B cell (primary cell): Measurements from ENCODE around the gene RAP1GAP. TPM values are rescaled to one million over a fixed set of nuclear protein-coding genes. Genes with fewer than 3 reads are reported as not detected.
A peak's percentile ranks its signal among the peaks of the same experiment; 100 is the strongest.

ENCODE experiments used
- ATAC-seq: fragments of 200-7000 bp; cut with Tn5 transposase; one replicate; pipeline ENCODE4 v1.10.0; 2021; ENCODE audit warnings: low read depth, mild to moderate bottlenecking, moderate number of reproducible peaks, moderate library complexity
- CTCF ChIA-PET: fragments of 350-600 bp; sonication (Branson Sonifier 250); formaldehyde crosslinking; loops from one replicate; lab custom pipeline; 2021; ENCODE audit warnings: antibody characterized with exemption, inconsistent platforms; lab: Charles Lee
- POLR2A ChIA-PET: fragments of 350-600 bp; sonication (Branson Sonifier 250); formaldehyde crosslinking; loops from one replicate; lab custom pipeline; 2021; ENCODE audit warnings: antibody characterized with exemption; lab: Charles Lee
- DNase-seq: peaks from one replicate; pipeline ENCODE4 v3.0.0; 2013
- H2AFZ ChIP-seq: 2 replicates; pipeline ENCODE4 v1.6.1; 2012; ENCODE audit warnings: mild to moderate bottlenecking, low read depth, low read length; ENCODE audit not compliant: insufficient read depth, poor library complexity, severe bottlenecking
- H3K27ac ChIP-seq, 2 donors: 1 replicate in 1 of 2; 2 replicates in 1 of 2; pipeline ENCODE4 v1.5.1; 2012 to 2013; ENCODE audit warnings: low read length in 2 of 2, mild to moderate bottlenecking in 2 of 2, moderate library complexity in 1 of 2
- H3K27me3 ChIP-seq, 4 experiments: fragments of 200-600 bp in 1 of 4; sonication (generic) in 1 of 4; replicated peaks in 1 of 4; 1 replicate in 2 of 4; 2 replicates in 2 of 4; pipeline versions ENCODE4 v1.6.1 to v1.7.0; 2013 to 2016; ENCODE audit warnings: low read length in 3 of 4, mild to moderate bottlenecking in 2 of 4, mixed read lengths in 1 of 4, moderate library complexity in 1 of 4; ENCODE audit not compliant: insufficient read depth in 4 of 4, control insufficient read depth in 3 of 4; ENCODE audit errors: control extremely low read depth in 1 of 4
- H3K36me3 ChIP-seq, 2 experiments: replicated peaks in 1 of 2; 1 replicate in 1 of 2; 2 replicates in 1 of 2; pipeline versions ENCODE4 v1.6.1 to v1.7.1; 2013; ENCODE audit warnings: low read length in 1 of 2; ENCODE audit not compliant: insufficient read depth in 2 of 2, control insufficient read depth in 1 of 2; ENCODE audit errors: control extremely low read depth in 1 of 2, extremely low read depth in 1 of 2
- H3K4me1 ChIP-seq, 2 donors: fragments of 200-600 bp in 1 of 2; sonication (generic) in 1 of 2; 1 replicate in 1 of 2; 2 replicates in 1 of 2; pipeline versions ENCODE4 v1.5.1 to v1.6.1; 2013 to 2017; ENCODE audit warnings: low read length in 2 of 2; ENCODE audit not compliant: control insufficient read depth in 2 of 2, insufficient read depth in 2 of 2
- H3K4me2 ChIP-seq: replicated peaks from 2 replicates; pipeline ENCODE3; 2012; ENCODE audit warnings: mild to moderate bottlenecking, low read depth, low read length; ENCODE audit not compliant: poor library complexity, severe bottlenecking
- H3K4me3 ChIP-seq, 5 experiments: fragments of 200-600 bp in 1 of 5; sonication (generic) in 1 of 5; 1 replicate in 3 of 5; 2 replicates in 2 of 5; pipeline versions ENCODE4 v1.5.1 to v1.7.0; 2011 to 2016; ENCODE audit warnings: low read length in 4 of 5, mild to moderate bottlenecking in 4 of 5, low read depth in 2 of 5, control low read depth in 1 of 5, moderate library complexity in 1 of 5; ENCODE audit not compliant: insufficient read depth in 1 of 5; ENCODE audit errors: control extremely low read depth in 1 of 5, extremely low read depth in 1 of 5
- H3K79me2 ChIP-seq: fragments of 200-600 bp; sonication (generic); one replicate; pipeline ENCODE4 v1.6.0; 2016; ENCODE audit warnings: low read length; ENCODE audit not compliant: control insufficient read depth, insufficient read depth
- H3K9ac ChIP-seq: fragments of 200-600 bp; sonication (generic); 2 replicates; pipeline ENCODE4 v1.6.1; 2017; ENCODE audit warnings: mild to moderate bottlenecking, low read length, moderate library complexity
- H3K9me3 ChIP-seq, 3 donors: one replicate each; pipeline versions ENCODE4 v1.6.1 to v1.7.1; 2013; ENCODE audit warnings: low read length in 2 of 3; ENCODE audit not compliant: control insufficient read depth in 2 of 3, insufficient read depth in 1 of 3; ENCODE audit errors: control extremely low read depth in 1 of 3
- H4K20me1 ChIP-seq: 2 replicates; pipeline ENCODE4 v1.6.0; 2012; ENCODE audit warnings: mild to moderate bottlenecking, low read length; ENCODE audit not compliant: insufficient read depth, control insufficient read depth, poor library complexity, severe bottlenecking
- H3K27ac Mint-ChIP-seq: one replicate; pipeline ENCODE4 v1.8.0; 2021; ENCODE audit warnings: mixed read lengths
- H3K27me3 Mint-ChIP-seq: one replicate; pipeline ENCODE4 v1.8.0; 2021; ENCODE audit warnings: mixed read lengths
- H3K4me1 Mint-ChIP-seq: one replicate; pipeline ENCODE4 v1.8.0; 2021; ENCODE audit warnings: mixed read lengths
- H3K4me3 Mint-ChIP-seq: one replicate; pipeline ENCODE4 v1.8.0; 2021; ENCODE audit warnings: mixed read lengths
- H3K9me3 Mint-ChIP-seq: one replicate; pipeline ENCODE4 v1.8.0; 2022; ENCODE audit warnings: mixed read lengths; ENCODE audit not compliant: insufficient read depth
- EZH2 ChIP-seq: IDR thresholded peaks from 2 replicates; pipeline ENCODE4 v1.6.1; 2012; ENCODE audit warnings: borderline replicate concordance, low read depth, mild to moderate bottlenecking, moderate library complexity, low read length; ENCODE audit not compliant: insufficient read depth, poor library complexity, severe bottlenecking
- WGBS: methylation state at CpG from one replicate; pipeline ENCODE4 v1.1.5; 2013; ENCODE audit warnings: missing lambda C conversion rate; ENCODE audit not compliant: insufficient coverage; 5-methylcytosine and 5-hydroxymethylcytosine counted together
- intact Hi-C: fragments of 100-400 bp; cut with micrococcal nuclease; formaldehyde crosslinking; loops from one replicate; pipeline ENCODE4 v1.10.0; 2022
- polyA plus RNA-seq: library from polyadenylated mRNA; depleted of rRNA; stranded (reverse); fragments of >200 nt; gene quantifications from 2 replicates; pipeline ENCODE4 v1.2.3, GENCODE V29; 2012
- total RNA-seq, 2 donors: library from RNA; stranded (reverse); fragments of 120-200 nt in 1 of 2; gene quantifications; 1 replicate in 1 of 2; 2 replicates in 1 of 2; pipeline versions ENCODE4 v1.2.3 to v1.2.4, GENCODE V29; 2013 to 2022
- TF ChIP-seq, protein P1 (sequence below): fragments of 200-600 bp; IDR thresholded peaks from one replicate; pipeline ENCODE4 v1.8.0; 2022; ENCODE audit warnings: antibody characterized with exemption, mild to moderate bottlenecking

The RAP1GAP gene
- total and polyA plus RNA-seq, 2 donors (not counting 1 experiment from before 2014, with no cell fraction given) = 0.07 to 0.09 TPM

- H4K20me1 ChIP-seq = no peaks in the 10 kb centered on the region
- H3K9me3 ChIP-seq = no peaks in the 10 kb centered on the region
- no peaks in the 10 kb centered on the region for H3K36me3 ChIP-seq
- peak overlapping the region; percentile 83 for H3K4me3 Mint-ChIP-seq
- intact Hi-C loops = no loop called here
- WGBS = 11% methylated on average over 62 of the region's 62 CpGs
- CTCF ChIA-PET = no interaction called here
- H3K4me3 ChIP-seq = peak overlapping the region in 1 of 5 experiments; percentile 9
- DNase-seq (peak; percentile 55), ATAC-seq (peak; percentile 78)
- no peak overlapping the region for H2AFZ ChIP-seq
- no peak overlapping the region for H3K27ac ChIP-seq
- H3K9ac ChIP-seq = no peak overlapping the region
- H3K27me3 ChIP-seq = peaks cover 0 to 31% (median 9%) of the 10 kb centered on the region in 4 experiments
- peak overlapping the region; percentile 58 for H3K4me2 ChIP-seq
- TF ChIP-seq, protein P1, sequence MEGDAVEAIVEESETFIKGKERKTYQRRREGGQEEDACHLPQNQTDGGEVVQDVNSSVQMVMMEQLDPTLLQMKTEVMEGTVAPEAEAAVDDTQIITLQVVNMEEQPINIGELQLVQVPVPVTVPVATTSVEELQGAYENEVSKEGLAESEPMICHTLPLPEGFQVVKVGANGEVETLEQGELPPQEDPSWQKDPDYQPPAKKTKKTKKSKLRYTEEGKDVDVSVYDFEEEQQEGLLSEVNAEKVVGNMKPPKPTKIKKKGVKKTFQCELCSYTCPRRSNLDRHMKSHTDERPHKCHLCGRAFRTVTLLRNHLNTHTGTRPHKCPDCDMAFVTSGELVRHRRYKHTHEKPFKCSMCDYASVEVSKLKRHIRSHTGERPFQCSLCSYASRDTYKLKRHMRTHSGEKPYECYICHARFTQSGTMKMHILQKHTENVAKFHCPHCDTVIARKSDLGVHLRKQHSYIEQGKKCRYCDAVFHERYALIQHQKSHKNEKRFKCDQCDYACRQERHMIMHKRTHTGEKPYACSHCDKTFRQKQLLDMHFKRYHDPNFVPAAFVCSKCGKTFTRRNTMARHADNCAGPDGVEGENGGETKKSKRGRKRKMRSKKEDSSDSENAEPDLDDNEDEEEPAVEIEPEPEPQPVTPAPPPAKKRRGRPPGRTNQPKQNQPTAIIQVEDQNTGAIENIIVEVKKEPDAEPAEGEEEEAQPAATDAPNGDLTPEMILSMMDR = no peak
- no peak for TF ChIP-seq EZH2
- H3K4me1 Mint-ChIP-seq = peaks cover 11% of the 10 kb centered on the region
- H3K27me3 Mint-ChIP-seq = peaks cover 30% of the 10 kb centered on the region
- peaks cover 0 to 9% of the 10 kb centered on the region in 2 donors for H3K4me1 ChIP-seq
- H3K79me2 ChIP-seq = no peaks in the 10 kb centered on the region
- no peaks in the 10 kb centered on the region for H3K9me3 Mint-ChIP-seq
- POLR2A ChIA-PET = interaction anchor here (0.6 kb wide), 1 partner anchor 1451 kb away, joined by 8 read pairs; no protein-coding TSS in a partner anchor
- no peak overlapping the region for H3K27ac Mint-ChIP-seq
These were observed 46.5 kb downstream of the RAP1GAP start for GRCh38 chr1:21622466-21623315.
